GM21515 (cell line): ENCODE data around the gene TREML2.

Source experiments
- ATAC-seq: cut with Tn5 transposase; IDR thresholded peaks from one replicate; pipeline ENCODE4 v1.9.1; 2021; ENCODE audit not compliant: unreplicated experiment

Gene TREML2

GRCh38 chr6:41179163-41179562 lies 21.8 kb downstream of the TREML2 start:
- no peak for ATAC-seq

GRCh38 chr6:41177695-41178094 lies 23.3 kb downstream of the TREML2 start:
- ATAC-seq = no peak

- no peak for ATAC-seq
These were observed 23.7 kb downstream of the TREML2 start for GRCh38 chr6:41177287-41177686.

- no peak for ATAC-seq
These were observed 24.8 kb downstream of the TREML2 start for GRCh38 chr6:41176189-41176588.

GRCh38 chr6:41175084-41175483 lies 25.9 kb downstream of the TREML2 start:
- ATAC-seq = no peak

GRCh38 chr6:41174610-41175009 lies 26.3 kb downstream of the TREML2 start:
- no peak for ATAC-seq

- ATAC-seq = no peak
These were observed 29.0 kb downstream of the TREML2 start for GRCh38 chr6:41171908-41172307.

- no peak for ATAC-seq
These were observed 30.3 kb downstream of the TREML2 start for GRCh38 chr6:41170547-41171160.

- no peak for ATAC-seq
These were observed 33.6 kb downstream of the TREML2 start for GRCh38 chr6:41167173-41167963.

GRCh38 chr6:41164551-41165120 lies 36.3 kb downstream of the TREML2 start:
- ATAC-seq = no peak

- ATAC-seq = no peak
These were observed 37.6 kb downstream of the TREML2 start for GRCh38 chr6:41163419-41163717.

- no peak for ATAC-seq
These were observed 38.1 kb downstream of the TREML2 start, which contains the start of gene TREM2 for GRCh38 chr6:41162687-41163418. TREM2 (minus strand) TSS chr6:41163116; CDS start chr6:41163082, 34 bp downstream.

GRCh38 chr6:41161851-41162552 lies 38.9 kb downstream of the TREML2 start:
- no peak for ATAC-seq

- ATAC-seq = no peak
These were observed 39.6 kb downstream of the TREML2 start for GRCh38 chr6:41161380-41161779.

- no peak for ATAC-seq
These were observed 40.0 kb downstream of the TREML2 start for GRCh38 chr6:41160933-41161332.

- ATAC-seq = no peak
These were observed 41.4 kb downstream of the TREML2 start for GRCh38 chr6:41159415-41160082.

GRCh38 chr6:41157323-41157722 lies 43.6 kb downstream of the TREML2 start:
- ATAC-seq = no peak

- ATAC-seq = no peak
These were observed 44.2 kb downstream of the TREML2 start for GRCh38 chr6:41156771-41157170.

- ATAC-seq = no peak
These were observed 44.9 kb downstream of the TREML2 start for GRCh38 chr6:41156001-41156400.

GRCh38 chr6:41155132-41155805 lies 45.7 kb downstream of the TREML2 start:
- no peak for ATAC-seq
